Central memory CD8-positive, alpha-beta T cell (primary cell): ENCODE data around the gene ARRB1.
"Not testable (repeated sequence)": the region's sequence is repeated elsewhere in the genome, so short reads cannot be mapped to it uniquely, and the experiment has no call there.

Experiments
- ATAC-seq: fragments of 150-1000 bp; cut with Tn5 transposase; replicated peaks from 2 replicates; pipeline ENCODE4 v1.10.0; 2022; ENCODE audit warnings: mild to moderate bottlenecking, moderate FRiP score, moderate number of reproducible peaks; ENCODE audit not compliant: poor library complexity, severe bottlenecking; ENCODE audit errors: extremely low read depth
- DNase-seq, 2 donors: peaks; one replicate each; pipeline ENCODE4 v3.0.0; 2021; ENCODE audit warnings: low spot score in 2 of 2
- H3K27ac Mint-ChIP-seq: one replicate; pipeline ENCODE4 v1.8.0; 2022; ENCODE audit warnings: low read depth, mild to moderate bottlenecking, moderate library complexity, mixed read lengths
- H3K27me3 Mint-ChIP-seq: one replicate; pipeline ENCODE4 v1.8.0; 2022; ENCODE audit warnings: mixed read lengths
- H3K36me3 Mint-ChIP-seq: one replicate; pipeline ENCODE4 v1.8.0; 2022; ENCODE audit warnings: mild to moderate bottlenecking, moderate library complexity, mixed read lengths; ENCODE audit not compliant: insufficient read depth
- H3K4me1 Mint-ChIP-seq: one replicate; pipeline ENCODE4 v1.8.0; 2022; ENCODE audit warnings: mixed read lengths
- H3K4me3 Mint-ChIP-seq: one replicate; pipeline ENCODE4 v1.8.0; 2022; ENCODE audit warnings: mild to moderate bottlenecking, moderate library complexity, mixed read lengths
- H3K9me3 Mint-ChIP-seq: one replicate; pipeline ENCODE4 v1.8.0; 2022; ENCODE audit warnings: mixed read lengths

The ARRB1 gene

GRCh38 chr11:75333807-75334140, 17.7 kb downstream of the ARRB1 start:
- no peak for DNase-seq
- no peak overlapping the region for H3K27ac Mint-ChIP-seq
- no peak overlapping the region for H3K4me3 Mint-ChIP-seq
- peaks cover 32% of the 10 kb centered on the region for H3K4me1 Mint-ChIP-seq
- no peaks in the 10 kb centered on the region for H3K9me3 Mint-ChIP-seq
- H3K27me3 Mint-ChIP-seq: no peaks in the 10 kb centered on the region
- ATAC-seq: no peak
- peaks cover 3% of the 10 kb centered on the region for H3K36me3 Mint-ChIP-seq

GRCh38 chr11:75333022-75333806, 18.2 kb downstream of the ARRB1 start:
- Mint-ChIP-seq H3K27me3 (no peaks in the 10 kb centered on the region), H3K27ac (no peak overlapping the region), H3K4me1 (peaks cover 35% of the 10 kb centered on the region), H3K36me3 (peaks cover 3% of the 10 kb centered on the region), H3K9me3 (no peaks in the 10 kb centered on the region), H3K4me3 (no peak overlapping the region)
- ATAC-seq (no peak), DNase-seq (no peak)

- H3K4me1 Mint-ChIP-seq: peaks cover 35% of the 10 kb centered on the region
- ATAC-seq, H3K27me3 Mint-ChIP-seq, H3K36me3 Mint-ChIP-seq, H3K4me3 Mint-ChIP-seq, H3K9me3 Mint-ChIP-seq, DNase-seq: not testable (repeated sequence)
- H3K27ac Mint-ChIP-seq: peak overlapping the region; percentile 42
Observed at GRCh38 chr11:75331761-75332160, 19.7 kb downstream of the ARRB1 start.

- ATAC-seq, H3K36me3 Mint-ChIP-seq, H3K9me3 Mint-ChIP-seq, H3K4me3 Mint-ChIP-seq, H3K27me3 Mint-ChIP-seq, DNase-seq: not testable (repeated sequence)
- Mint-ChIP-seq H3K27ac (peak overlapping the region; percentile 42), H3K4me1 (peaks cover 39% of the 10 kb centered on the region)
Observed at GRCh38 chr11:75331304-75331703, 20.2 kb downstream of the ARRB1 start.

GRCh38 chr11:75330886-75331285, 20.6 kb downstream of the ARRB1 start:
- not testable (repeated sequence) for H3K27me3 Mint-ChIP-seq, H3K9me3 Mint-ChIP-seq

GRCh38 chr11:75330291-75330690, 21.2 kb downstream of the ARRB1 start:
- ATAC-seq: no peak
- Mint-ChIP-seq H3K4me3 (no peak overlapping the region), H3K4me1 (peaks cover 45% of the 10 kb centered on the region), H3K36me3 (peaks cover 3% of the 10 kb centered on the region), H3K9me3 (no peaks in the 10 kb centered on the region), H3K27me3 (no peaks in the 10 kb centered on the region), H3K27ac (peak overlapping the region; percentile 20)
- DNase-seq: no peak

More at GRCh38 chr11:75330886-75331285, 20.6 kb downstream of the ARRB1 start:
- not testable (repeated sequence) for H3K36me3 Mint-ChIP-seq, H3K4me3 Mint-ChIP-seq, DNase-seq, ATAC-seq, H3K27ac Mint-ChIP-seq
- H3K4me1 Mint-ChIP-seq: peaks cover 43% of the 10 kb centered on the region

- Mint-ChIP-seq H3K27me3 (no peaks in the 10 kb centered on the region), H3K9me3 (no peaks in the 10 kb centered on the region), H3K4me1 (peaks cover 45% of the 10 kb centered on the region), H3K36me3 (peaks cover 1% of the 10 kb centered on the region), H3K27ac (peak overlapping the region; percentile 64), H3K4me3 (peak overlapping the region; percentile 34)
- peak in 1 of 2 donors; percentile 28 for DNase-seq
- ATAC-seq: peak; percentile 99
Observed at GRCh38 chr11:75328426-75329277, 22.8 kb downstream of the ARRB1 start.

- no peak for ATAC-seq
- DNase-seq: no peak
- Mint-ChIP-seq H3K27me3 (no peaks in the 10 kb centered on the region), H3K36me3 (peaks cover 4% of the 10 kb centered on the region), H3K9me3 (no peaks in the 10 kb centered on the region), H3K4me1 (peaks cover 42% of the 10 kb centered on the region), H3K4me3 (no peak overlapping the region), H3K27ac (peak overlapping the region; percentile 83)
Observed at GRCh38 chr11:75326439-75326810, 25.0 kb downstream of the ARRB1 start.

- Mint-ChIP-seq H3K27me3 (no peaks in the 10 kb centered on the region), H3K27ac (peak overlapping the region; percentile 83), H3K36me3 (peaks cover 4% of the 10 kb centered on the region), H3K4me1 (peaks cover 44% of the 10 kb centered on the region), H3K9me3 (no peaks in the 10 kb centered on the region), H3K4me3 (no peak overlapping the region)
- DNase-seq (no peak), ATAC-seq (no peak)
Observed at GRCh38 chr11:75325713-75326438, 25.6 kb downstream of the ARRB1 start.

- Mint-ChIP-seq H3K4me3 (no peak overlapping the region), H3K36me3 (peaks cover 4% of the 10 kb centered on the region), H3K27ac (no peak overlapping the region), H3K4me1 (peaks cover 43% of the 10 kb centered on the region), H3K9me3 (no peaks in the 10 kb centered on the region), H3K27me3 (no peaks in the 10 kb centered on the region)
- ATAC-seq: no peak
- no peak for DNase-seq
Observed at GRCh38 chr11:75324740-75325139, 26.7 kb downstream of the ARRB1 start.

- peaks cover 4% of the 10 kb centered on the region for H3K36me3 Mint-ChIP-seq
- H3K4me1 Mint-ChIP-seq: peaks cover 38% of the 10 kb centered on the region
- no peak overlapping the region for H3K4me3 Mint-ChIP-seq
- DNase-seq: no peak
- peak overlapping the region; percentile 19 for H3K27ac Mint-ChIP-seq
- no peaks in the 10 kb centered on the region for H3K27me3 Mint-ChIP-seq
- ATAC-seq: no peak
- H3K9me3 Mint-ChIP-seq: no peaks in the 10 kb centered on the region
Observed at GRCh38 chr11:75324189-75324588, 27.3 kb downstream of the ARRB1 start.

GRCh38 chr11:75323609-75324008, 27.9 kb downstream of the ARRB1 start:
- Mint-ChIP-seq H3K36me3 (peaks cover 4% of the 10 kb centered on the region), H3K4me1 (peaks cover 32% of the 10 kb centered on the region), H3K27ac (peak overlapping the region; percentile 63), H3K4me3 (no peak overlapping the region), H3K9me3 (no peaks in the 10 kb centered on the region), H3K27me3 (no peaks in the 10 kb centered on the region)
- ATAC-seq: no peak
- DNase-seq: no peak
